Measurements from ENCODE around the gene SCAP.
A peak's percentile ranks its signal among the peaks of the same experiment; 100 is the strongest.
"Not testable (repeated sequence)": the region's sequence is repeated elsewhere in the genome, so short reads cannot be mapped to it uniquely, and the experiment has no call there.

The SCAP gene

GRCh38 chr3:47392933-47393332, 82.8 kb downstream of the SCAP start:
- no peak for DNase-seq

GRCh38 chr3:47385796-47386195, 89.9 kb downstream of the SCAP start:
- no peak for DNase-seq

- no peak for DNase-seq
These were observed 90.7 kb downstream of the SCAP start for GRCh38 chr3:47385007-47385406.

- no peak for DNase-seq
These were observed 91.3 kb downstream of the SCAP start for GRCh38 chr3:47384425-47384824.

- DNase-seq, result peak; percentile 78 to 91
These were observed 94.2 kb downstream of the SCAP start for GRCh38 chr3:47381317-47382157.

GRCh38 chr3:47380601-47381316, 95.0 kb downstream of the SCAP start, which contains the start of gene PTPN23:
Gene PTPN23, plus strand, starts transcription at chr3:47381021. Its CDS starts 76 bp downstream, at chr3:47381097.
- DNase-seq, result peak; percentile 96 to 99

GRCh38 chr3:47380026-47380600, 95.6 kb downstream of the SCAP start:
- DNase-seq, result no peak

GRCh38 chr3:47379411-47379899, 96.3 kb downstream of the SCAP start:
- no peak for DNase-seq

- no peak for DNase-seq
These were observed 96.9 kb downstream of the SCAP start for GRCh38 chr3:47378869-47379268.

GRCh38 chr3:47377186-47377585, 98.6 kb downstream of the SCAP start:
- no peak for DNase-seq

GRCh38 chr3:47376393-47376792, 99.3 kb downstream of the SCAP start:
- DNase-seq, result no peak

- DNase-seq, result no peak
These were observed 101.2 kb downstream of the SCAP start for GRCh38 chr3:47374587-47374986.

GRCh38 chr3:47370887-47371697, 104.6 kb downstream of the SCAP start:
- no peak for DNase-seq

- DNase-seq, result not testable (repeated sequence)
These were observed 105.7 kb downstream of the SCAP start for GRCh38 chr3:47370020-47370419.

GRCh38 chr3:47367631-47368030, 108.1 kb downstream of the SCAP start:
- no peak for DNase-seq

GRCh38 chr3:47366833-47367232, 108.9 kb downstream of the SCAP start:
- DNase-seq, result no peak

GRCh38 chr3:47365213-47366153, 110.3 kb downstream of the SCAP start:
- no peak for DNase-seq
